ENCODE measurements around the gene PFKFB2.
A peak's percentile ranks its signal among the peaks of the same experiment; 100 is the strongest.

The PFKFB2 gene

GRCh38 chr1:207025146-207025880 is 27.8 kb upstream of the PFKFB2 start:
- Histone ChIP-seq H3K27me3 (ENCODE audit: insufficient read depth, poor library complexity, severe bottlenecking) (no peaks in the 10 kb centered on the region), H3K27ac (replicated peaks) (peak overlapping the region; percentile 53), H3K4me3 (replicated peaks; ENCODE audit: insufficient read depth, low read length) (no peak overlapping the region)
- DNase-seq (ENCODE audit: low read depth in 1 of 2, low spot score in 1 of 2) = peak in 1 of 2 experiments; percentile 23
- TF ChIP-seq SPI1 (IDR thresholded peaks at IDR 0.05; ENCODE audit: borderline replicate concordance, low read depth) = no peak
- TF ChIP-seq POLR2AphosphoS5 (IDR thresholded peaks at IDR 0.05; ENCODE audit: low read depth) = no peak
- TF ChIP-seq CTCF (IDR thresholded peaks at IDR 0.05; ENCODE audit: insufficient read depth, low read length) = no peak
- TF ChIP-seq REST (IDR thresholded peaks at IDR 0.05; ENCODE audit: insufficient replicate concordance, low read depth) = no peak
- no peak for TF ChIP-seq GABPA (IDR thresholded peaks at IDR 0.05; ENCODE audit: low read depth)

GRCh38 chr1:207026104-207026534 is 27.0 kb upstream of the PFKFB2 start:
- no peaks in the 10 kb centered on the region for H3K27me3 ChIP-seq (ENCODE audit: insufficient read depth, poor library complexity, severe bottlenecking)
- TF ChIP-seq REST (IDR thresholded peaks at IDR 0.05; ENCODE audit: insufficient replicate concordance, low read depth) (no peak), POLR2AphosphoS5 (IDR thresholded peaks at IDR 0.05; ENCODE audit: low read depth) (no peak), CTCF (IDR thresholded peaks at IDR 0.05; ENCODE audit: insufficient read depth, low read length) (no peak), GABPA (IDR thresholded peaks at IDR 0.05; ENCODE audit: low read depth) (no peak), SPI1 (IDR thresholded peaks at IDR 0.05; ENCODE audit: borderline replicate concordance, low read depth) (no peak)
- no peak overlapping the region for H3K4me3 ChIP-seq (replicated peaks; ENCODE audit: insufficient read depth, low read length)
- no peak for DNase-seq (ENCODE audit: low read depth in 1 of 2, low spot score in 1 of 2)
- no peak overlapping the region for H3K27ac ChIP-seq (replicated peaks)

- TF ChIP-seq CTCF (IDR thresholded peaks at IDR 0.05; ENCODE audit: insufficient read depth, low read length) (no peak), GABPA (IDR thresholded peaks at IDR 0.05; ENCODE audit: low read depth) (no peak), SPI1 (IDR thresholded peaks at IDR 0.05; ENCODE audit: borderline replicate concordance, low read depth) (no peak), POLR2AphosphoS5 (IDR thresholded peaks at IDR 0.05; ENCODE audit: low read depth) (no peak), REST (IDR thresholded peaks at IDR 0.05; ENCODE audit: insufficient replicate concordance, low read depth) (no peak)
- Histone ChIP-seq H3K4me3 (replicated peaks; ENCODE audit: insufficient read depth, low read length) (no peak overlapping the region), H3K27me3 (ENCODE audit: insufficient read depth, poor library complexity, severe bottlenecking) (no peaks in the 10 kb centered on the region), H3K27ac (replicated peaks) (no peak overlapping the region)
- DNase-seq (ENCODE audit: low read depth in 1 of 2, low spot score in 1 of 2) = no peak
Observed at GRCh38 chr1:207027206-207027777, 25.8 kb upstream of the PFKFB2 start.

All from HL-60 (cell line).